GM12878 (cell line): Measurements from ENCODE around the gene RABL3. TPM values are rescaled to one million over a fixed set of nuclear protein-coding genes. Genes with fewer than 3 reads are reported as not detected.
A peak's percentile ranks its signal among the peaks of the same experiment; 100 is the strongest.

Source experiments
- ATAC-seq: fragments of 200-7000 bp; cut with Tn5 transposase; 3 replicates; pipeline ENCODE4 v1.9.1; 2020; ENCODE audit warnings: mild to moderate bottlenecking, moderate library complexity
- BruUV-seq: library from RNA; stranded (reverse); fragments of 400-500 nt; replicated peaks from 2 replicates; lab custom pipeline; 2021; lab: Mats Ljungman, UMichigan
- CTCF ChIA-PET: fragments of 300-600 bp; sonication (Branson Sonifier 250); formaldehyde crosslinking; extraction: SDS; loops from one replicate; lab custom pipeline; 2021; ENCODE audit warnings: inconsistent platforms; lab: Yijun Ruan, JAX
- POLR2A ChIA-PET: fragments of 350-600 bp; formaldehyde crosslinking; extraction: SDS; loops from one replicate; lab custom pipeline; 2021; ENCODE audit warnings: inconsistent platforms; lab: Charles Lee
- RAD21 ChIA-PET: fragments of 300-600 bp; sonication (Branson Sonifier 250); formaldehyde crosslinking; loops from one replicate; lab custom pipeline; 2023; ENCODE audit warnings: antibody characterized with exemption; ENCODE audit not compliant: unreplicated experiment; lab: Charles Lee
- SMC1A ChIA-PET: fragments of 300-600 bp; sonication (Branson Sonifier 250); formaldehyde crosslinking; loops from one replicate; lab custom pipeline; 2023; ENCODE audit not compliant: unreplicated experiment, uncharacterized antibody; lab: Charles Lee
- DNase-seq: peaks from one replicate; pipeline ENCODE4 v3.0.0-alpha.2; 2011; ENCODE audit warnings: low read depth, low spot score
- FAIRE-seq: peaks from 3 replicates; lab custom pipeline; 2011; peaks lifted over from hg19 to GRCh38; lab: Jason Lieb, UNC
- H2AFZ ChIP-seq: 2 replicates; pipeline ENCODE4 v1.6.0; 2011; ENCODE audit warnings: low read depth, low read length, control low read depth; ENCODE audit not compliant: control insufficient read depth
- H3K27ac ChIP-seq: 2 replicates; pipeline ENCODE4 v1.5.1; 2011; ENCODE audit warnings: control low read depth; ENCODE audit not compliant: control insufficient read depth, insufficient read depth
- H3K27me3 ChIP-seq, 2 experiments: replicated peaks in 1 of 2; 2 replicates each; pipeline versions ENCODE4 v1.6.0 to v1.6.1; 2011; ENCODE audit warnings: low read length in 1 of 2; ENCODE audit not compliant: control insufficient read depth in 2 of 2, insufficient read depth in 2 of 2
- H3K36me3 ChIP-seq, 2 experiments: 2 replicates each; pipeline ENCODE4 v1.5.1; 2011; ENCODE audit warnings: low read length in 1 of 2; ENCODE audit not compliant: control insufficient read depth in 2 of 2, insufficient read depth in 2 of 2
- H3K4me1 ChIP-seq: 2 replicates; pipeline ENCODE4 v1.6.1; 2011; ENCODE audit warnings: mild to moderate bottlenecking, low read length, moderate library complexity, mixed read lengths; ENCODE audit not compliant: control insufficient read depth, insufficient read depth
- H3K4me2 ChIP-seq: 2 replicates; pipeline ENCODE4 v1.6.0; 2011; ENCODE audit warnings: control low read depth; ENCODE audit not compliant: control insufficient read depth, insufficient read depth
- H3K4me3 ChIP-seq: fragments of 200-600 bp; sonication (generic); 2 replicates; pipeline ENCODE4 v1.5.1; 2016
- H3K79me2 ChIP-seq: 2 replicates; pipeline ENCODE4 v1.6.0; 2011; ENCODE audit warnings: low read length; ENCODE audit not compliant: control insufficient read depth, insufficient read depth
- H3K9ac ChIP-seq: 2 replicates; pipeline ENCODE4 v1.8.0; 2011; ENCODE audit warnings: low read length, control low read depth, mixed read lengths; ENCODE audit not compliant: control insufficient read depth, insufficient read depth
- H3K9me3 ChIP-seq: replicated peaks from 3 replicates; pipeline ENCODE4 v1.5.1; 2011; ENCODE audit warnings: mild to moderate bottlenecking, low read length; ENCODE audit not compliant: control insufficient read depth, insufficient read depth
- H4K20me1 ChIP-seq: 2 replicates; pipeline ENCODE4 v1.6.0; 2011; ENCODE audit not compliant: control insufficient read depth, insufficient read depth
- ATF2 ChIP-seq: IDR thresholded peaks from 2 replicates; pipeline ENCODE4 v1.6.1; 2012; ENCODE audit warnings: low read length, inconsistent platforms
- BHLHE40 ChIP-seq, 2 experiments: fragments of 450-650 bp in 1 of 2; IDR thresholded peaks; 2 replicates each; pipeline ENCODE4 v1.6.1; 2011 to 2017; ENCODE audit warnings: low read depth in 2 of 2, borderline replicate concordance in 1 of 2, improper control_type of control experiment in 1 of 2, low read length in 1 of 2, mild to moderate bottlenecking in 1 of 2
- CBFB ChIP-seq: IDR thresholded peaks from 2 replicates; pipeline ENCODE4 v1.6.1; 2016; ENCODE audit warnings: antibody characterized with exemption, low read depth
- CBX3 ChIP-seq: fragments of 200-600 bp; sonication (generic); IDR thresholded peaks from 2 replicates; pipeline ENCODE4 v1.6.1; 2016; ENCODE audit warnings: low read depth, borderline replicate concordance
- CTCF ChIP-seq, 3 experiments: IDR thresholded peaks in 2 of 3; conservative IDR thresholded peaks in 1 of 3; 2 replicates each; pipeline ENCODE4 v1.5.1; 2011; ENCODE audit warnings: low read depth in 3 of 3, low read length in 3 of 3, mild to moderate bottlenecking in 3 of 3, control low read depth in 2 of 3, moderate library complexity in 2 of 3, inconsistent platforms in 1 of 3, mixed read lengths in 1 of 3; ENCODE audit not compliant: control insufficient read depth in 2 of 3, insufficient read depth in 1 of 3; ENCODE audit errors: extremely low read depth in 1 of 3
- E2F4 ChIP-seq: IDR thresholded peaks from 2 replicates; pipeline ENCODE4 v1.6.1; 2012; ENCODE audit warnings: low read depth, low read length, improper control_type of control experiment
- FOXM1 ChIP-seq: IDR thresholded peaks from 2 replicates; pipeline ENCODE4 v1.6.1; 2012; ENCODE audit warnings: low read depth, mild to moderate bottlenecking, inconsistent platforms, low read length, moderate library complexity
- HDAC2 ChIP-seq: fragments of 200-600 bp; sonication (generic); IDR thresholded peaks from 2 replicates; pipeline ENCODE4 v1.6.1; 2017
- IKZF1 ChIP-seq: fragments of 450-650 bp; conservative IDR thresholded peaks from 2 replicates; pipeline ENCODE4 v1.6.1; 2017; ENCODE audit warnings: antibody characterized with exemption, mild to moderate bottlenecking
- IRF5 ChIP-seq: fragments of 450-650 bp; IDR thresholded peaks from 2 replicates; pipeline ENCODE4 v1.6.1; 2017; ENCODE audit warnings: borderline replicate concordance
- KDM1A ChIP-seq: fragments of 200-600 bp; sonication (generic); IDR thresholded peaks from 2 replicates; pipeline ENCODE4 v1.6.1; 2016; ENCODE audit warnings: borderline replicate concordance
- MLLT1 ChIP-seq: fragments of 450-650 bp; IDR thresholded peaks from 2 replicates; pipeline ENCODE4 v1.6.1; 2016; ENCODE audit warnings: mild to moderate bottlenecking
- NFXL1 ChIP-seq: fragments of 450-650 bp; IDR thresholded peaks from 2 replicates; pipeline ENCODE4 v1.6.1; 2017; ENCODE audit warnings: antibody characterized with exemption, mild to moderate bottlenecking, borderline replicate concordance
- NR2C1 ChIP-seq: fragments of 450-650 bp; IDR thresholded peaks from 2 replicates; pipeline ENCODE4 v1.6.1; 2017; ENCODE audit warnings: antibody characterized with exemption, mild to moderate bottlenecking, moderate library complexity
- POU2F2 ChIP-seq: IDR thresholded peaks from 3 replicates; pipeline ENCODE4 v1.6.1; 2011; ENCODE audit warnings: low read depth, mild to moderate bottlenecking, low read length, borderline replicate concordance
- ZBED1 ChIP-seq: IDR thresholded peaks from 2 replicates; pipeline ENCODE4 v1.6.1; 2016; ENCODE audit warnings: borderline replicate concordance
- WGBS: methylation state at CpG from one replicate; pipeline ENCODE4 v1.1.6; 2016; ENCODE audit warnings: low lambda C conversion rate; ENCODE audit not compliant: insufficient replicate concordance, insufficient coverage; ENCODE audit errors: missing lambda C conversion rate; 5-methylcytosine and 5-hydroxymethylcytosine counted together
- in situ Hi-C: fragments of 300-500 bp; cut with MboI; formaldehyde crosslinking; loops from 9 replicates; pipeline ENCODE4 v1.14.3; 2018; ENCODE audit warnings: mixed read lengths
- intact Hi-C: fragments of 100-400 bp; cut with micrococcal nuclease; formaldehyde crosslinking; loops from one replicate; pipeline ENCODE4 v1.14.2; 2022; ENCODE audit not compliant: unreplicated experiment
- polyA plus RNA-seq, 11 experiments: library from polyadenylated mRNA; depleted of rRNA in 4 of 11; unstranded in 6 of 11; stranded (reverse) in 5 of 11; fragments of >200 nt; fragmentation: Nextera tagmentation in 4 of 11; fragmentation: Illumina TruSeq in 1 of 11; extraction: Ambion mirVana in 4 of 11; extraction: Trizol in 1 of 11; gene quantifications; 1 replicate in 1 of 11; 2 replicates in 10 of 11; pipeline versions ENCODE4 v1.2.1 to v1.2.3, GENCODE V29; 2011 to 2016; ENCODE audit warnings: inconsistent platforms in 2 of 11, missing spikeins in 2 of 11, low read depth in 1 of 11
- total RNA-seq, 4 experiments: library from RNA; depleted of rRNA in 3 of 4; stranded (reverse); fragments of >200 nt in 3 of 4; fragmentation: Illumina TruSeq in 1 of 4; extraction: Trizol in 1 of 4; gene quantifications; 2 replicates each; pipeline versions ENCODE4 v1.2.1 to v1.2.3, GENCODE V29; 2013 to 2021

RABL3 gene
- total and polyA plus RNA-seq, 10 of the 15 experiments (the other 5 are each of a cell fraction or from before 2014, with no cell fraction given) = 10.5 to 38.0 (median 25.2) TPM

- no peak for TF ChIP-seq IRF5
- no peak for TF ChIP-seq POU2F2
- TF ChIP-seq NR2C1 = peak; percentile 65
- TF ChIP-seq ATF2 = no peak
- peak; percentile 89 for TF ChIP-seq IKZF1
- no peak for TF ChIP-seq ZBED1
- no peak for TF ChIP-seq KDM1A
- TF ChIP-seq MLLT1 = no peak
Observed at GRCh38 chr3:120742198-120742848, at the start of gene RABL3, which contains the start of gene GTF2E1 (continued).

GRCh38 chr3:120791913-120792312 lies 49.6 kb upstream of the RABL3 start:
- Histone ChIP-seq H3K9me3 (no peaks in the 10 kb centered on the region), H3K4me3 (no peak overlapping the region), H3K27ac (no peak overlapping the region), H3K4me2 (no peak overlapping the region), H3K27me3 (no peaks in the 10 kb centered on the region), H3K4me1 (peaks cover 13% of the 10 kb centered on the region), H2AFZ (no peak overlapping the region), H4K20me1 (no peaks in the 10 kb centered on the region), H3K9ac (no peak overlapping the region), H3K36me3 (no peaks in the 10 kb centered on the region), H3K79me2 (no peaks in the 10 kb centered on the region)
- ChIA-PET CTCF (interaction anchor here (1.5 to 11.4 kb wide), 3 partner anchors 114 to 230 kb away, joined by 4 to 376 read pairs (median 23); partner anchors contain the start of gene NDUFB4), POLR2A (no interaction called here), RAD21 (interaction anchor here (1.1 to 2.0 kb wide), 3 partner anchors 11 to 224 kb away, joined by 4 to 6 read pairs (median 5); partner anchors contain the start of gene NDUFB4), SMC1A (interaction anchor here (0.7 to 4.7 kb wide), 8 partner anchors 18 to 234 kb away, joined by 3 to 55 read pairs (median 30); partner anchors contain the start of gene NDUFB4)
- intact Hi-C loops (no loop called here), in situ Hi-C loops (loop anchor here (5.0 to 10.0 kb wide), 3 partner anchors 197 to 547 kb away; partner anchors contain the start of gene NDUFB4)
- FAIRE-seq = no peak
- WGBS = 76% methylated on average over 1 of the region's 1 CpG
- no peak for ATAC-seq
- BruUV-seq = no TSS peak
- DNase-seq = no peak
- TF ChIP-seq CTCF (IDR thresholded peaks at IDR 0.05 in 2 of 3, conservative IDR thresholded peaks at IDR 0.05 in 1 of 3; ENCODE audit: control insufficient read depth in 2 of 3, extremely low read depth in 1 of 3, insufficient read depth in 1 of 3, low read depth in 3 of 3, low read length in 3 of 3) = no peak
- TF ChIP-seq FOXM1 = no peak
- no peak for TF ChIP-seq CBFB
- TF ChIP-seq E2F4 = no peak
- no peak for TF ChIP-seq CBX3
- TF ChIP-seq BHLHE40 (IDR thresholded peaks at IDR 0.05; ENCODE audit: borderline replicate concordance in 1 of 2, low read depth in 2 of 2, low read length in 1 of 2) = no peak
- TF ChIP-seq NFXL1 = no peak
- TF ChIP-seq HDAC2 = no peak
